8988T (cell line): ENCODE results near the gene HTN3.
"Not testable (repeated sequence)": the region's sequence is repeated elsewhere in the genome, so short reads cannot be mapped to it uniquely, and the experiment has no call there.

Experiments used
- DNase-seq: peaks from one replicate; pipeline ENCODE4 v3.0.0; 2011

Gene HTN3

DNA sequence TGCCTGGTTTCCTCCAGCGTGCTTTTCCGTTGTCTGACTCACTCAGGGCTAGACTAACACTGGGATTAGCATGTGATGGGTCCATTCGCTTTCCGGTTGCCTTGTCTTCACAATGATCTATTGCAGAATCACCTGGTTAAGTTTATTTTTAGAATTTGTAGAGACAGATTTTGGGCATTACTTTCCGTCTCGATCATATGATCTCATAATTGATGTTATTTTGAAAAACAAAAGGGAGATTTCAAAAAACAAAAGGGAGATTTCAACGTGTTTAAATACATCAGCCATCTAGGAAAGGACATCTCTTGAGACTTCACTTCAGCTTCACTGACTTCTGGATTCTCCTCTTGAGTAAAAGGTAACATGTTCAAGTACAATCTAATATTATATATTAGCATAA is at the start of gene HTN3:
Gene HTN3 (plus strand): TSS at position 301 of the 400 bp plus-strand sequence. CDS start 2,282 bp downstream, outside the sequence.
- not testable (repeated sequence) for DNase-seq

DNA sequence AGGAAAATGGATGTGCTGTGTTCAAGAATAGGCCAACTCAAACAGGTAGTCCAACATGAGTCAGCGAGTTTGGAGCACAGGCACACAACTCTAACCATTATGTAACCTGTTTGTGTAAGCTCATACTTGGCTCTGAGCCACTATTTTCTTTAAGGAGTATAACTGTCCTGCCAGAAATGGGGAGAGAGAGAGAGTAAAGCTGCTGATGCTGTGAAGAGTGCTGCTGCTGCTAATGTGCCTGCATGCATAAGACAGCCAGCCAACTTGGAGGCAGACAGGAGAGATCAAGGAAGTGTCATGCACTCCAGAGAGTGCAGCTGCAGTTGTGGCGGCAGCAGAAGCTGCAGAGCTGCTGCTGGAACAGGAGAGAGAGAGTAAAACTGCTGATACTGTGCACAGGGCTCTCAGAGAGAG is 44.2 kb upstream of the HTN3 start:
- no peak for DNase-seq

DNA sequence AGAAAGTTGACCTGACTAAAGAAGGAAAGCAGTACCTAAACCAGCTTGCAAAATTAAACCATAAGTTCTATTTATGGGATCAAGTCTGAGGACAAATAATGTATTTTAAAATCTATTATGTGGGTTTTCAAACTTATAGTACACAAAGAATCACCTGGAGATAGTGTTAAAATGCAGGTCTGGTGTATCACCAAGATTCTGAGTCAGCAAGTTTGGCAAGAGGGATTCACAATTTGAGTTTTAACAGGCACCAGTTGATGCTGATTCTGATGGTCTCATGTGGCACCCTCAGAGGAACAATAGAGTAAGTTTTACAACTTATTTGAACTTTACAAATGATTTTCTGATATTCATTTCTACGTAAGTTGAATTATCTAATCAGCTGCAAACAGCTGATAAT is 41.6 kb upstream of the HTN3 start:
- no peak for DNase-seq

DNA sequence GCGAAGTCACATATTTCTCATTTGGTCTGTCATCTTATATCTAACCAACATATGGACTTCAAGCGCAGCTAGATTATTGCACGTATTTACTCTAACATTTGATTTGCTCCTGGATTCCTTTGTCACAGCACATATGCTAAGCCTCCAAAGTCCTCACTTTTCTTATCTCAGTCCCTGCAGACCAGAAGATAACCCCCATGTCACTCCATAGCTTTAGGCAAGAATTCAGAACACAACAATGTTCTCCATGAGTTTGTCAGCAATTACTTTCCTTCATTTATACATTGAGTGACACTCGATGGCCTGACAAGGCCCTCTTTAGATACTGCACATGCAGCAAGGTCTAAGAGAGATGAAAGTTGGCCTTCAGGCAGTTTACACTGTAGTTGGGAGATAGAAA is 37.2 kb upstream of the HTN3 start:
- DNase-seq: no peak

DNA sequence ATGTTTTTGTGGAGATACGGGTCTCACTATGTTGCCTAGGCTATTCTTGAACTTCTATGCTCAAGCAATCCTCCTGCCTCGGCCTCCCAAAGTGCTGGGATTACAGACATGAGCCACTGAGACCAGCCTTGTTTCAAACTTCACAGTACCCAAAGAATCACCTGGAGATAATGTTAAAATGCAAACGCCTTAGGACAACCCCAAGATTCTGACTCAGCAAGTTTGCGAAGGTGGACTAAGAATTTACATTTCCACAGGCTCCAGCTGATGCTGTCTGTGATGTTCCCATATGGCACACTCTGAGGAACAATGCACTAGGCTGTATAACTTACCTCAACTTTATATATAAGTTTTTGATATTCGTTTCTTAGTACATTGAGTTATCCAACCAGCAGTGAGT is 33.5 kb upstream of the HTN3 start:
- no peak for DNase-seq

DNA sequence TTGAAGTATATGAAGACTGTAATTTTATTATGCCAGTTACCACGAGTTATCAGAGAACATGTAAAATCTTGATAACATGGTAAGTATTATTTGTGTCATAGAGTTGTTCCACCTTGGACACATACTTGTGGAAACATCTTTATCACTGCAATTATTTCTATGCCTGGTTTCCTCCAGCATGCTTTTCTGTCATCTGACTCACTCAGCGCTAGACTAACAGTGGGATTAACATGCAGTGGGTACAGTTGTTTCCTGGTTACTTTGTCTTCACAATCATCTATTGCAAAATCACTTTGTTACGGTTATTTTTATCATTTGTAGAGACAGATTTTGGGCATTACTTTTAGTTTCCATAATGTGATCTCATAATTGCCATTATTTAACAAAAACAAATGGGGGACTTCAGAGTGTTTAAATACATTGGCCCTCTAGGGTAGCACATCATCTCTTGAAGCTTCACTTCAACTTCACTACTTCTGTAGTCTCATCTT is 32.7 kb upstream of the HTN3 start, which contains the start of gene STATH:
Gene STATH (plus strand): TSS at position 441 of the 491 bp plus-strand sequence. CDS start 2,472 bp downstream, outside the sequence.
- no peak for DNase-seq

DNA sequence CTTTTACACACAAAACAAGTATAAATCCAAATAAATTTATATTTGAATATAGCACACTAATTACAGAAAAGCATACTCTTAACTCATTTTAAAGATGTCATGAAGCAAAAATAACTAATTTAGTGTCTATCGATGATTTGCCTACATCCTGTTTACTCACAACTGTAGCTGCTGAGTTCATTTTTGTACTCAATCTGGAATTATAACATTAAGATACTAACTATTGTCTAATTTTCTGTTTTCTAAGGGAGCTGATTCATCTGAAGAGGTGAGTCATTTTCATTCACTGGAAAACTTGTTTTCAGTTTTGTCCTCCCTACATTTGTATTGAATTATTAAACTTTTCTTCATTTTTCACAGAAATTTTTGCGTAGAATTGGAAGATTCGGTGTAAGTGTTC is 28.8 kb upstream of the HTN3 start:
- DNase-seq: no peak

DNA sequence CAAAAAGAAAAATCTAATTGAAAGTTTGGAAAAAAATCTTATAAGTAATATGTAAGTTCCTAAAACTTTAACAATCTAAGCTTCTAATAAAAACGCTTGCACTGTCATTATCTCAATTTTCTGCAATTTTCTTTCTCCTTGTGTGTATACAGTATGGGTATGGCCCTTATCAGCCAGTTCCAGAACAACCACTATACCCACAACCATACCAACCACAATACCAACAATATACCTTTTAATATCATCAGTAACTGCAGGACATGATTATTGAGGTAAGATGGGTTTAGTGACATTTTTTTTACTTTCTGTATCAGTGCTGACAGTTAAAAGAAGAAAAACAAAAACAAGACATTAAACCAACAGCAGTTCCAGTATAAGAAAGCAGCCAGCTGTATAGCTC is 27.5 kb upstream of the HTN3 start:
- DNase-seq: no peak

DNA sequence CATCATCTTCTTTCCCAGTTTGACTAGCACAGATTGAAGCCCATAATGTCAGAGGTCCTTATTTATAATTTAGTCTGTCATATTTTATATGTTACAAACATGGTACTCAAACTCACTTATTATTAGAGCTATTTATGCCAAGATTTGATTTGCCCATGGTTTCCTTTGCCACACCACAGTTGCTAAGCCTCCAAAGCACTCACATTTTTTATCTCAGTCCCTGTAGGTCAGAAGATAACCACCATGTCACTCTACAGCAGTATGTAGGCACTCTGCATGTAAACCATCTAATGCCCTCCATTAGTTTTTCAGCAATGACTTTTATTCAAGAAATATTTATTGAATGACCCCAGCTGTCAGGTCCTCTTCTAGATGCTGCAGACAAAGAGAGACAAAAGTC is 25.8 kb upstream of the HTN3 start:
- no peak for DNase-seq

DNA sequence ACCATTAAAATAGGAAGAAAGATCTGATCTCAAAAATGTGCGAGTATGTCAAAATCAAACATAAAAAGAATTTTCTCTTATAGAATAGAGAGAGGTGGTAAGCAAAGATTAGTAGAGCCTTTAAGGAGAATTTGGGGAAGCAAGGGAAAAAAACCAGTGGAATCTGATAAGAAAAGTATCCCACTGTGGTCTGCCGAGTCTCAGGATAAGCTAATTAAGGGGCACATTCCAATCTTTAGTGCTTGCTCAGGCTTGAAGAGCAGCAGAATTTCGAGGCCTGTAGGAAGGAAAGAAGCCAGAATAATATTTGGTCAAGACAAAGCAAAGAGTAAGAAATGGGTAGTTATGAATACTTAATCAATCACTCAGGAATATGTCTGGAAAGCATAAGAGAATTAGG is 19.5 kb upstream of the HTN3 start:
- no peak for DNase-seq

DNA sequence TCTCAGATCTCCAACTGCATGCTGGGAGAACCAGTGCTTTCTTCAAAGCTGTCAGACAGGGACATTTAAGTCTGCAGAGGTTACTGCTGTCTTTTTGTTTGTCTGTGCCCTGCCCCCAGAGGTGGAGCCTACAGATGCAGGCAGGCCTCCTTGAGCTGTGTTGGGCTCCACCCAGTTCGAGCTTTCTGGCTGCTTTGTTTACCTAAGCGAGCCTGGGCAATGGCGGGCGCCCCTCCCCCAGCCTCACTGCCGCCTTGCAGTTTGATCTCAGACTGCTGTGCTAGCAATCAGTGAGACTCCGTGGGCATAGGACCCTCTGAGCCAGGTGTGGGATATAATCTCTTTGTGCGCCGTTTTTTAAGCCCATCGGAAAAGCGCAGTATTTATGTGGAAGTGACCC is 9.3 kb upstream of the HTN3 start:
- DNase-seq: not testable (repeated sequence)

DNA sequence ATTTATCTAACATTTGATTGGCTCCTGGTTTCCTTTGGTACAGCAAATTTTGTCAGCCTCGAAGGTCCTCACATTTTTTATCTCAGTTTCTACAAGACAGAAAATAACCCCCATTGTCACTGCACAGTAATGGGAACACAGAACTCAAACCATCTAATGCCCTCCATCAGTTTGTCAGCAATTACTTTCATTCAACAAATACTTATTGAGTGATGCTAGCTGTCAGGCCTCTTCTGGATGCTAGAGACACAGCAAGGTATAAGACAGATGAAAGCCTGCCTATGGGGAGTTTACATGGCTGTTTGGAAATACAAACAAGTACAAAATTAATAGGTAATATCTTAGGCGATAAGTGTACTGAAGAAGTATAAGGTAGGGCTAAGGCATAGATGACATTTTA is 5.0 kb upstream of the HTN3 start:
- no peak for DNase-seq

DNA sequence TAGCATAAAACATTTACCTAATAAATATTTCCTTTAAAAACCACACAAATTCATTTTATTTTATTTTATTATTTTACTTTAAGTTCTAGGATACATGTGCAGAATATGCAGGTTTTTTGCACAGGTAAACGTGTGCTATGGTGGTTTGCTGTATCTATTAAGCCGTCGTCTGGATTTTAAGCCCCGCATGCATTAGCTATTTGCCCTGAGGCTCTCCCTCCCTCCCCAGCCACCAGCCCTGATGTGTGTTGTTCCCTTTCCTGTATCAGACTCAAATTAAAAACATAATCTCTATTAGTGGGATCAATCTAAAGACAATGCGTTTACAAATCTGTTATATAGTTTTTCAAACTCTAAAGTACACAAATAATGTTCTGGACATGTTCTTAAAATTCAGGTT is 1.2 kb upstream of the HTN3 start:
- no peak for DNase-seq

DNA sequence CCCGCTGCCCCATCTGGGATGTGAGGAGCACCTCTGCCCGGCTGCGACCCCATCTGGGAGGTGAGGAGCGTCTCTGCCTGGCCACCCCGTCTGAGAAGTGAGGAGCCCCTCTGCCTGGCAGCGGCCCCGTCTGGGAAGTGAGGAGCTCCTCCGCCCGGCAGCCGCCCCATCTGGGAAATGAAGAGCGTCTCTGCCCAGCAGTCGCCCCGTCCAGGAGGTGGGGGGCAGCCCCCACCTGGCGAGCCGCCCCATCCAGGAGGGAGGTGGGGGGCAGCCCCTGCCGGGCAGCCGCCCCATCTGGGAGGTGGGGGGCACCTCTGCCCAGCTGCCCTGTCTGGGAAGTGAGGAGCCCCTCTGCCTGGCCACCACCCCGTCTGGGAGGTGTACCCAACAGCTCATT is 9.3 kb downstream of the HTN3 start:
- not testable (repeated sequence) for DNase-seq

DNA sequence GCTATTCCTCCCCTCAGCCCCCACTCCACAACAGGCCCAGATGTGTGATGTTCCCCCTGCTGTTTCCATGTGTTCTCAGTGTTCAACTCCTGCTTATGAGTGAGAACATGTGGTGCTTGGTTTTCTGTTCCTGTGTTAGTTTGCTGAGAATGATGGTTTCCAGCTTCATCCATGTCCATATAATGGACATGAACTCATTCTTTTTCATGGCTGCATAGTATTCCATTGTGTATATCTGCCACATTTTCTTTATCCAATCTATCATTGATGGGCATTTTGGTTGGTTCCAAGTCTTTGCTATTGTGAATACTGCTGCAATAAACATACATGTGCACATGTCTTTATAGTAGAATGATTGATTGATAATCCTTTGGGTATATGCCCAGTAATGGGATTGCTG is 11.7 kb downstream of the HTN3 start:
- not testable (repeated sequence) for DNase-seq

DNA sequence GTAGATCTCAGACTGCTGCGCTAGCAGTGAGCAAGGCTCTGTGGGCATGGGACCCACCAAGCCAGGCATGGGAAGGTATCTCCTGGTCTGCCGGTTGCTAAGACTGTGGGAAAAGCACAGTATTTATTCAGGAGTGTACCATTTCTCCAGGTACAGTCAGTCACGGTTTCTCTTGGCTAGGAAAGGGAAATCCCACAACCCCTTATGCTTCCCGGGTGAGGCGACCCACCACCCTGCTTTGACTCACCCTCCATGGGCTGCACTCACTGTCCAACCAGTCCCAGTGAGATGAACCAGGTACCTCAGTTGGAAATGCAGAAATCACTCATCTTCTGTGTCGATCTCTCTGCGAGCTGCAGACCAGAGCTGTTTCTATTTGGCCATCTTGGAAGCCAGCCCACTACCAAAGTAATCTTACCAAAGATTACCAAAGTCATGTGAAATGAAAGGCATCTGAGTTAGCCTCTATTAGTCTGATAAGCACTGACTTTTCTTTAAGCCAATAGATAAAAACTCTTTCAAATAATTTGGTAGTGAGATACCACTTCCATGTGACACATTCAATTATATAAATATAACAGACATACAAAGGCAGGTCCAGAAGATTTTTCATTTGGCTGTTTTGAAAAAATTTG is 13.5 kb downstream of the HTN3 start:
- DNase-seq: no peak

DNA sequence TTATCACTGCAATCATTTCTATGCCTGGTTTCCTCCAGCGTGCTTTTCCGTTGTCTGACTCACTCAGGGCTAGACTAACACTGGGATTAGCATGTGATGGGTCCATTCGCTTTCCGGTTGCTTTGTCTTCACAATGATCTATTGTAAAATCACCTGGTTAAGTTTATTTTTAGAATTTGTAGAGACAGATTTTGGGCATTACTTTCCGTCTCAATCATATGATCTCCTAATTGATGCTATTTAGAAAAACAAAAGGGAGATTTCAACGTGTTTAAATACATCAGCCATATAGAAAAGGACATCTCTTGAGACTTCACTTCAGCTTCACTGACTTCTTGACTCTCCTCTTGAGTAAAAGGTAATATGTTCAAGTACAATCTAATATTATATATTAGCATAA is 21.9 kb downstream of the HTN3 start, which contains the start of gene HTN1:
Gene HTN1 (plus strand): TSS at position 301 of the 400 bp plus-strand sequence. CDS start 2,639 bp downstream, outside the sequence.
- not testable (repeated sequence) for DNase-seq

DNA sequence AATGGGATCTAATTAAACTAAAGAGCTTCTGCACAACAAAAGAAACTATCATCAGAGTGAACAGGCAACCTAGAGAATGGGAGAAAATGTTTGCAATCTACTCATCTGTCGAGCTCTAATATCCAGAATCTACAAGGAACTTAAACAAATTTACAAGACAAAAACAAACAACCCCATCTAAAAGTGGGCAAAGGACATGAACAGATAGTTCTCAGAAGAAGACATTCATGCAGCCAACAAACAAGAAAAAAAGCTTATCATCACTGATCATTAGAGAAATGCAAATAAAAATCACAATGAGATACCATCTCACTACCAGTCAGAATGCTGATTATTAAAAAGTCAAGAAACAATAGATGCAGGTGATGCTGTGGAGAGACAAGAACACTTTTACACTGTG is 28.3 kb downstream of the HTN3 start:
- not testable (repeated sequence) for DNase-seq

DNA sequence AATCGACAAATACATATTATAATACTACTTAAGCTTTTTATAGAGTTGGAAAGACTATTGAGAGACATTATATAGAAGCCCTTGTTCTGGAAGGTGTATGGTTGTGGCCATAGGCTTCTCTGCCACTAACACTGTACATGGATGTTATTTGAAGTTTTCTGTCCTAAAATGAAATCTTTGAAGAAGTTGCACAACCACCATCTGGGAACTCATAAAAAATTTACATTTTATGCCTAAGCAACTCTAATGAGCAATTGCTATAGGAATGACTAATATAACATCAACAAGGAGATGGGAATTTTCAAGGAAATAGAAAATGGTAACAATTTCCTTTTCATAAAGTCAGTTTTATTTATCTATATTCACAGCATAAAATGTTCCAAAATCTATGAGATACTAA is 29.4 kb downstream of the HTN3 start:
- no peak for DNase-seq

DNA sequence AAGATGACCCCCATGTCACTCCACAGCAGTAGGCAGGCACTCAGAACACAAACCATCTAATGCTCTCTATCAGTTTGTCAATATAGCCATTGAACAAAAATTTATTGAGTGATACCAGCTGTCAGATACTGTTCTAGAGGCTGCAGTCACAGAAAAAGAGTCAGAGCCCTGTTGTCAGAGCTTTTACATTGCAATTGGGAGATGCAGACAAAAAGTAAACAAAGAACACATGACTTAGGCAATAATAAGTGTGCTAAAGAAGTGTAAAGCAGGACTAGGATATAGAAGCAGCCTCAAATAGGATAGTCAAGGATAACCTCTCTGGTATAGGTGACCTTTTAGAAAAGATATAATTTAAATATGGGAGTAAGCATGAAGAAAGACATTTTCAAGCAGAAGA is 30.9 kb downstream of the HTN3 start:
- DNase-seq: no peak

DNA sequence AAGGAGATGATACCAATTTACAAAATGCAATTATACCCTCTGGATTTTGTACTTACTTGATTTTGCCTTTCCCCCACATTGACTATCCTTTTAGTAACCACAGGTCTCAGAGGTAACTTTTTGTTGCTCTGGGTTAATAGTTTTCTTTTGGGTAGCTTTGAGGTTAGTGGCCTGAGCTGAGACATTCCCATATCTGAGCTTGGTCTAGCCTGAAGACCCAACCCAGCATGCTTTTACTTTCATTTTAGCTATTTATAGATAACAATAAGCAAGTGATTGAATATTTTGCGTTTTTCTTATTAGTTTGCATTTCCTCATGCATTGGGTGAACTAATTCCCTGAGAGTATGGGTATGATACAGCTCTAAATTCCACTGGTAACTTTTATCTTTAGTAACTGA is 33.7 kb downstream of the HTN3 start:
- no peak for DNase-seq

DNA sequence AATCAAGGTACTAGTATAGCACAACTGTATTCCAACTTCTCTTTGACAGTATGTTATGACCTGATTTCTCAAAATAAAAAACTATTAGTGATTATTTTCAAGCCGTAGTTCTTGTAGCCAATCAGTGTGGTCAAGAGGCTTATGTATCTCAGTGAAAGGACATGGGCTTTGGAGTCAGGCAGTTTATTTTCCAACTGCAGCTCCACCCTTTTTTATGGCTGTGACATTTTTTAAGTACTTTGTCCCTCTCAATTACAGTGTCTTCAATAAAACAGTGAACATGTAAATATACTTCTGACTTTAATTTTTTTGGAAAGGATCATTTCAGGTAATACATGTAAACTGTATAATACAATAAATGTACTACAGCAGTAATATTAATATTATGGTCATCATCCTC is 51.9 kb downstream of the HTN3 start:
- no peak for DNase-seq
